Measurements from ENCODE around the gene SACS.

SACS gene

GRCh38 chr13:23433171-23434153, at the start of gene SACS:
Gene SACS (minus strand): TSS chr13:23433702. CDS start chr13:23411239, 22,463 bp downstream.
- peak; percentile 87 for DNase-seq (ENCODE audit: low read depth, low spot score)

- no peak for DNase-seq (ENCODE audit: low read depth, low spot score)
Measured at GRCh38 chr13:23480324-23480723, 46.8 kb upstream of the SACS start.

- DNase-seq (ENCODE audit: low read depth, low spot score), result no peak
Measured at GRCh38 chr13:23477101-23477500, 43.6 kb upstream of the SACS start.

GRCh38 chr13:23473221-23473620, 39.7 kb upstream of the SACS start:
- no peak for DNase-seq (ENCODE audit: low read depth, low spot score)

- DNase-seq (ENCODE audit: low read depth, low spot score), result no peak
Measured at GRCh38 chr13:23472189-23472588, 38.7 kb upstream of the SACS start.

GRCh38 chr13:23470790-23471614, 37.5 kb upstream of the SACS start:
- no peak for DNase-seq (ENCODE audit: low read depth, low spot score)

- peak; percentile 77 for DNase-seq (ENCODE audit: low read depth, low spot score)
Measured at GRCh38 chr13:23469951-23470421, 36.5 kb upstream of the SACS start.

- no peak for DNase-seq (ENCODE audit: low read depth, low spot score)
Measured at GRCh38 chr13:23468811-23469210, 35.3 kb upstream of the SACS start.

GRCh38 chr13:23467932-23468278, 34.4 kb upstream of the SACS start:
- no peak for DNase-seq (ENCODE audit: low read depth, low spot score)

GRCh38 chr13:23467048-23467931, 33.8 kb upstream of the SACS start:
- DNase-seq (ENCODE audit: low read depth, low spot score), result no peak

- DNase-seq (ENCODE audit: low read depth, low spot score), result peak; percentile 91
Measured at GRCh38 chr13:23466144-23467002, 32.9 kb upstream of the SACS start.

- peak; percentile 32 for DNase-seq (ENCODE audit: low read depth, low spot score)
Measured at GRCh38 chr13:23463661-23464060, 30.2 kb upstream of the SACS start.

GRCh38 chr13:23462815-23463559, 29.5 kb upstream of the SACS start:
- peak; percentile 59 for DNase-seq (ENCODE audit: low read depth, low spot score)

GRCh38 chr13:23461544-23461943, 28.0 kb upstream of the SACS start:
- DNase-seq (ENCODE audit: low read depth, low spot score), result no peak

GRCh38 chr13:23460921-23461320, 27.4 kb upstream of the SACS start:
- no peak for DNase-seq (ENCODE audit: low read depth, low spot score)

GRCh38 chr13:23460309-23460708, 26.8 kb upstream of the SACS start:
- DNase-seq (ENCODE audit: low read depth, low spot score), result no peak

- no peak for DNase-seq (ENCODE audit: low read depth, low spot score)
Measured at GRCh38 chr13:23458989-23459388, 25.5 kb upstream of the SACS start.

GRCh38 chr13:23456437-23457210, 23.1 kb upstream of the SACS start:
- DNase-seq (ENCODE audit: low read depth, low spot score), result no peak
